Upper lobe of right lung (tissue), 1 donor: ENCODE results near the gene IL15RA. TPM values are rescaled to one million over a fixed set of nuclear protein-coding genes. Genes with fewer than 3 reads are reported as not detected.

ENCODE experiments used
- ATAC-seq: fragments of 200-7000 bp; cut with Tn5 transposase; one replicate; pipeline ENCODE4 v1.9.1; 2020; ENCODE audit warnings: mild to moderate bottlenecking, moderate library complexity
- DNase-seq: peaks from one replicate; pipeline ENCODE4 v3.0.0-alpha.2; 2020
- H3K27ac ChIP-seq: fragments of 200-600 bp; one replicate; pipeline ENCODE4 v1.8.0; 2022
- H3K27me3 ChIP-seq: fragments of 200-600 bp; one replicate; pipeline ENCODE4 v1.8.0; 2022; ENCODE audit warnings: mild to moderate bottlenecking
- H3K36me3 ChIP-seq: fragments of 200-600 bp; one replicate; pipeline ENCODE4 v1.8.0; 2022
- H3K4me1 ChIP-seq: fragments of 200-600 bp; one replicate; pipeline ENCODE4 v1.8.0; 2022
- H3K4me3 ChIP-seq: fragments of 200-600 bp; one replicate; pipeline ENCODE4 v1.8.0; 2022; ENCODE audit warnings: mild to moderate bottlenecking
- H3K9me3 ChIP-seq: fragments of 200-600 bp; one replicate; pipeline ENCODE4 v1.8.0; 2022
- CTCF ChIP-seq: fragments of 200-600 bp; IDR thresholded peaks from one replicate; pipeline ENCODE4 v1.8.0; 2022; ENCODE audit warnings: antibody characterized with exemption
- intact Hi-C: fragments of 100-400 bp; cut with DNase I; formaldehyde crosslinking; loops from one replicate; pipeline ENCODE4 v1.11.0; 2022
- total RNA-seq: library from RNA; stranded (reverse); fragmentation: NEBNext Ultra II Directional; extraction: Animal tissue kit (Norgen Biotek cat#: 25700); gene quantifications from one replicate; pipeline ENCODE4 v1.2.1, GENCODE V29; 2021
- donor health status: DM: no; HTN: yes; CAD: no; lungs with severe emphysema.

The IL15RA gene
- total RNA-seq, 1 donor from 2014 or later, result 36.7 TPM

- H3K4me3 ChIP-seq, result no peak overlapping the region
- TF ChIP-seq CTCF, result peak; percentile 81
- intact Hi-C loops, result loop anchor here (10.0 kb wide), 1 partner anchor 50 kb away; the partner anchor contains the start of gene IL2RA
- no peaks in the 10 kb centered on the region for H3K36me3 ChIP-seq
- ATAC-seq (peak; percentile 83), DNase-seq (no peak)
- peak overlapping the region; percentile 18 for H3K27ac ChIP-seq
- H3K4me1 ChIP-seq, result peaks cover 21% of the 10 kb centered on the region
- no peaks in the 10 kb centered on the region for H3K27me3 ChIP-seq
- H3K9me3 ChIP-seq, result no peaks in the 10 kb centered on the region
Observed at GRCh38 chr10:6014241-6014761, 37.0 kb upstream of the IL15RA start.

- Histone ChIP-seq H3K36me3 (no peaks in the 10 kb centered on the region), H3K27ac (peak overlapping the region; percentile 18), H3K27me3 (no peaks in the 10 kb centered on the region), H3K9me3 (no peaks in the 10 kb centered on the region), H3K4me3 (no peak overlapping the region), H3K4me1 (peaks cover 19% of the 10 kb centered on the region)
- ATAC-seq, result no peak
- intact Hi-C loops, result loop anchor here (10.0 kb wide), 1 partner anchor 51 kb away; the partner anchor contains the start of gene IL2RA
- no peak for TF ChIP-seq CTCF
- no peak for DNase-seq
Observed at GRCh38 chr10:6013413-6014192, 36.3 kb upstream of the IL15RA start.

DNA sequence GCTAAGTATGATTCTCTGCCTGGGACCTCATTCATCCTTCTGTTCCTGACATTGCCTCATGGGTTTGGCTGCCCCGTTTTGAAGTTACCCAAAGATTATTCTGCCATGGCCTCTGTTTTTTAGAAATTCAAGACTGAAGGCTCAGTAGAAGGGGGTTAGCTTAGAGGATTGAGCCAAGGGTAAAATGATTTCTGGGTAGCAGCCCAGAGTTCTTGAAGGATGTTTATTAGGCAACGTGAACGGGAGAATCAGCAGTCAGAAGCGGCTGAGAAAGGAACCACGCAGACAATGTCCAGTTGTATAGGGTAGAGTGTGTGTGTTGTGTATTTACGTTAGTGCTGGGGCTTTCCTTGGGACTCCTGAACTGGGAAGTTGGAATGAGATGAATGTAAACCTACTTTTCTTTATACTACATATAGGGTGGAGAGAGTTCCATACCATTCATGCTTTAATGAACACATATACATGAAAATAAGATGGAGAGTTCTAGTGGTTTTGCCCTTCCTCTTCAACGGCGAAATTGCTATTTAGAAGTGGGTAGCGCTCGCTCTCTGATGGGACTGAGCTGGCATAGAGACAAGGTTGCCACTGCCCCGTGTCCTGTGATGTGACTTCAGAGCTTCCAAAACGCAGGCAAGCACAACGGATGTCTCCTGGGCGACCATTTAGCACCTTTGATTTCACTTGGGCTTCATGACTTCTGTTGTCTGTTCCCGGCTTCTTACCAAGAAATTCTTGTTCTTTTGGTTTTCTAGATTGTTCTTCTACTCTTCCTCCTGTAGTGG is 35.0 kb upstream of the IL15RA start:
- Histone ChIP-seq H3K36me3 (no peaks in the 10 kb centered on the region), H3K27ac (no peak overlapping the region), H3K4me1 (peaks cover 11% of the 10 kb centered on the region), H3K9me3 (peaks cover 2% of the 10 kb centered on the region), H3K27me3 (no peaks in the 10 kb centered on the region), H3K4me3 (no peak overlapping the region)
- intact Hi-C loops, result loop anchor here (10.0 kb wide), 1 partner anchor 52 kb away; the partner anchor contains the start of gene IL2RA
- DNase-seq (no peak), ATAC-seq (no peak)
- TF ChIP-seq CTCF, result no peak

GRCh38 chr10:6011558-6011957 is 34.2 kb upstream of the IL15RA start:
- intact Hi-C loops, result loop anchor here (10.0 kb wide), 1 partner anchor 53 kb away; the partner anchor contains the start of gene IL2RA
- no peaks in the 10 kb centered on the region for H3K27me3 ChIP-seq
- H3K27ac ChIP-seq, result no peak overlapping the region
- no peak for DNase-seq
- no peaks in the 10 kb centered on the region for H3K36me3 ChIP-seq
- H3K9me3 ChIP-seq, result peaks cover 4% of the 10 kb centered on the region
- H3K4me3 ChIP-seq, result no peak overlapping the region
- TF ChIP-seq CTCF, result no peak
- no peak for ATAC-seq
- H3K4me1 ChIP-seq, result peaks cover 11% of the 10 kb centered on the region

DNA sequence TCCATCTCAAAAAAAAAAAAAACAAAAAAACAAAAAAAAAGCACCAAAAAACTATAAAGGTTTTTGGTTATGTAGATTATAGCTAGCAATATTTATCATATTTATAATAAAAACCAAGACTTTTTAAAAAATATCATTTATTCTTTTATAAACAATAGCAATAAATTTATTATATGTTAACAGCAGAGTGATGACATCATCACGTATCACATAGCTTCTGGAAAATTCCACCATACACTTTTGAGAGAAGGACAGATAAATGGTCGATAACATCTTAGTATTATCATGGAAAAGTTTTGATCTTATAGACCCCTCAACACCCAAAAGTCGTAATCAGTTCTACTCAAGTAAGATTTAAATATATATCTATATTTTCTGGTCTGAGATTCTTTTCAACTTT is 33.2 kb upstream of the IL15RA start:
- H3K36me3 ChIP-seq, result no peaks in the 10 kb centered on the region
- no peak for TF ChIP-seq CTCF
- intact Hi-C loops, result loop anchor here (10.0 kb wide), 1 partner anchor 54 kb away; the partner anchor contains the start of gene IL2RA
- H3K27me3 ChIP-seq, result no peaks in the 10 kb centered on the region
- peaks cover 4% of the 10 kb centered on the region for H3K9me3 ChIP-seq
- no peak overlapping the region for H3K27ac ChIP-seq
- no peak for ATAC-seq
- peaks cover 11% of the 10 kb centered on the region for H3K4me1 ChIP-seq
- no peak overlapping the region for H3K4me3 ChIP-seq
- no peak for DNase-seq
